Measurements from ENCODE around the gene NR6A1. TPM values are rescaled to one million over a fixed set of nuclear protein-coding genes. Genes with fewer than 3 reads are reported as not detected.

Gene NR6A1
- polyA plus RNA-seq, 1 donor from 2014 or later: 4.3 TPM

DNA sequence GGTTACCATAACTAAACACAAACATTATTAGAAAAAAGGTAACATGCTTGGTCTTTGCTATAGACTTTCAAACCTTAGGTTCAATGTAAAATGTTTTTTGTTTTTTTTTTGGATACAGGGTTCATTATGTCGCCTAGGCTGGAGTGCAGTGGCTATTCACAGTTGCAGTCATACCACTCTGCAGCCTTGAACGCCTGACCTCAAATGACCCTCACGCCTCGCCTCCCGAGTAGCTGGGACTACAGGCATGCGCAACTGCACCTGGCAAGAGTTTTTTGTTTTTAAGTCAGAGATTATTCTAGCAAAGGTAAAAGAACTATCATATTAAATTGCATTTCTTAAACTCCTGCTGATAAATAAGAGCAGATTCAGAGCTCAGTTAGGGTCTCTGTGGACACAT, 208.8 kb downstream of the NR6A1 start:
- Histone ChIP-seq H3K27ac (ENCODE audit: low read length) (no peak overlapping the region), H3K4me2 (ENCODE audit: low read length) (no peak overlapping the region), H3K9me2 (ENCODE audit: insufficient read depth, low read length) (no peaks in the 10 kb centered on the region), H3K27me3 (ENCODE audit: insufficient read depth, low read depth, low read length) (no peaks in the 10 kb centered on the region), H2AFZ (ENCODE audit: low read depth, low read length) (no peak overlapping the region), H3K4me3 (ENCODE audit: low read length) (no peak overlapping the region), H3K79me2 (replicated peaks; ENCODE audit: insufficient read depth, low read length) (no peaks in the 10 kb centered on the region), H4K20me1 (ENCODE audit: insufficient read depth) (no peaks in the 10 kb centered on the region), H3K9me3 (ENCODE audit: low read length) (no peaks in the 10 kb centered on the region), H3F3A (ENCODE audit: insufficient read depth, low read length, poor library complexity, severe bottlenecking) (no peaks in the 10 kb centered on the region), H3K36me3 (ENCODE audit: insufficient read depth, low read length) (no peaks in the 10 kb centered on the region), H3K9ac (ENCODE audit: low read length) (no peak overlapping the region)
- TF ChIP-seq RAD21 (conservative IDR thresholded peaks at IDR 0.05) (no peak), MXI1 (conservative IDR thresholded peaks at IDR 0.05; ENCODE audit: poor library complexity, severe bottlenecking) (no peak), TAF1 (IDR thresholded peaks at IDR 0.05; ENCODE audit: low read depth) (no peak), EP300 (conservative IDR thresholded peaks at IDR 0.05; ENCODE audit: poor library complexity, severe bottlenecking) (no peak), EZH2 (IDR thresholded peaks at IDR 0.05; ENCODE audit: borderline replicate concordance, insufficient read depth, low read length, poor library complexity, severe bottlenecking) (no peak), POLR2AphosphoS5 (IDR thresholded peaks at IDR 0.05) (no peak), SMC3 (conservative IDR thresholded peaks at IDR 0.05; ENCODE audit: poor library complexity) (no peak)
- TF ChIP-seq, protein P1, sequence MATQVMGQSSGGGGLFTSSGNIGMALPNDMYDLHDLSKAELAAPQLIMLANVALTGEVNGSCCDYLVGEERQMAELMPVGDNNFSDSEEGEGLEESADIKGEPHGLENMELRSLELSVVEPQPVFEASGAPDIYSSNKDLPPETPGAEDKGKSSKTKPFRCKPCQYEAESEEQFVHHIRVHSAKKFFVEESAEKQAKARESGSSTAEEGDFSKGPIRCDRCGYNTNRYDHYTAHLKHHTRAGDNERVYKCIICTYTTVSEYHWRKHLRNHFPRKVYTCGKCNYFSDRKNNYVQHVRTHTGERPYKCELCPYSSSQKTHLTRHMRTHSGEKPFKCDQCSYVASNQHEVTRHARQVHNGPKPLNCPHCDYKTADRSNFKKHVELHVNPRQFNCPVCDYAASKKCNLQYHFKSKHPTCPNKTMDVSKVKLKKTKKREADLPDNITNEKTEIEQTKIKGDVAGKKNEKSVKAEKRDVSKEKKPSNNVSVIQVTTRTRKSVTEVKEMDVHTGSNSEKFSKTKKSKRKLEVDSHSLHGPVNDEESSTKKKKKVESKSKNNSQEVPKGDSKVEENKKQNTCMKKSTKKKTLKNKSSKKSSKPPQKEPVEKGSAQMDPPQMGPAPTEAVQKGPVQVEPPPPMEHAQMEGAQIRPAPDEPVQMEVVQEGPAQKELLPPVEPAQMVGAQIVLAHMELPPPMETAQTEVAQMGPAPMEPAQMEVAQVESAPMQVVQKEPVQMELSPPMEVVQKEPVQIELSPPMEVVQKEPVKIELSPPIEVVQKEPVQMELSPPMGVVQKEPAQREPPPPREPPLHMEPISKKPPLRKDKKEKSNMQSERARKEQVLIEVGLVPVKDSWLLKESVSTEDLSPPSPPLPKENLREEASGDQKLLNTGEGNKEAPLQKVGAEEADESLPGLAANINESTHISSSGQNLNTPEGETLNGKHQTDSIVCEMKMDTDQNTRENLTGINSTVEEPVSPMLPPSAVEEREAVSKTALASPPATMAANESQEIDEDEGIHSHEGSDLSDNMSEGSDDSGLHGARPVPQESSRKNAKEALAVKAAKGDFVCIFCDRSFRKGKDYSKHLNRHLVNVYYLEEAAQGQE (IDR thresholded peaks at IDR 0.05; ENCODE audit: borderline replicate concordance): no peak
- TF ChIP-seq, protein P2, sequence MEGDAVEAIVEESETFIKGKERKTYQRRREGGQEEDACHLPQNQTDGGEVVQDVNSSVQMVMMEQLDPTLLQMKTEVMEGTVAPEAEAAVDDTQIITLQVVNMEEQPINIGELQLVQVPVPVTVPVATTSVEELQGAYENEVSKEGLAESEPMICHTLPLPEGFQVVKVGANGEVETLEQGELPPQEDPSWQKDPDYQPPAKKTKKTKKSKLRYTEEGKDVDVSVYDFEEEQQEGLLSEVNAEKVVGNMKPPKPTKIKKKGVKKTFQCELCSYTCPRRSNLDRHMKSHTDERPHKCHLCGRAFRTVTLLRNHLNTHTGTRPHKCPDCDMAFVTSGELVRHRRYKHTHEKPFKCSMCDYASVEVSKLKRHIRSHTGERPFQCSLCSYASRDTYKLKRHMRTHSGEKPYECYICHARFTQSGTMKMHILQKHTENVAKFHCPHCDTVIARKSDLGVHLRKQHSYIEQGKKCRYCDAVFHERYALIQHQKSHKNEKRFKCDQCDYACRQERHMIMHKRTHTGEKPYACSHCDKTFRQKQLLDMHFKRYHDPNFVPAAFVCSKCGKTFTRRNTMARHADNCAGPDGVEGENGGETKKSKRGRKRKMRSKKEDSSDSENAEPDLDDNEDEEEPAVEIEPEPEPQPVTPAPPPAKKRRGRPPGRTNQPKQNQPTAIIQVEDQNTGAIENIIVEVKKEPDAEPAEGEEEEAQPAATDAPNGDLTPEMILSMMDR (IDR thresholded peaks at IDR 0.05; ENCODE audit: poor library complexity, severe bottlenecking): no peak

DNA sequence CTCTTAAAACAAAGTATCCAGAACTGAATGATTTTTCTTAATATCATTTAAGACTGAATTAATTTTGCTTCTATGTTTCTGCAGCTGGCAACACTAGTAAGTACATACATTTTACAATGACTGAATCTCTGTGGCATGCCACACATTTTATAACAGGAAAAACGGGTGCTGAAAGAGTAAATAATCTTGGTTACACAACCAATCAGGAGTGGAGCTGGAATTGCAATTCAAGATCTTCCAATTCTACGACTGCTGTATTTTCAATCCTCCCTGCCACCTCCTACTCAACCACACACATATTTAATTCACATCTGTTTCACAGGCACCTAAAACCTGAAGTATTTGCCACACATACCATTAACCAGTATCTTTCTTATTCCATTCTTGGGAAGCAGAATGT, 211.2 kb downstream of the NR6A1 start:
- no peak overlapping the region for H3K9ac ChIP-seq (ENCODE audit: low read length)
- no peaks in the 10 kb centered on the region for H3K79me2 ChIP-seq (replicated peaks; ENCODE audit: insufficient read depth, low read length)
- no peak overlapping the region for H3K4me3 ChIP-seq (ENCODE audit: low read length)
- H3K27me3 ChIP-seq (ENCODE audit: insufficient read depth, low read depth, low read length): no peaks in the 10 kb centered on the region
- no peak overlapping the region for H2AFZ ChIP-seq (ENCODE audit: low read depth, low read length)
- no peak for TF ChIP-seq TAF1 (IDR thresholded peaks at IDR 0.05; ENCODE audit: low read depth)
- TF ChIP-seq, protein P1 (IDR thresholded peaks at IDR 0.05; ENCODE audit: borderline replicate concordance): no peak
- no peaks in the 10 kb centered on the region for H3K9me3 ChIP-seq (ENCODE audit: low read length)
- H3K36me3 ChIP-seq (ENCODE audit: insufficient read depth, low read length): no peaks in the 10 kb centered on the region
- no peak overlapping the region for H3K4me2 ChIP-seq (ENCODE audit: low read length)
- H4K20me1 ChIP-seq (ENCODE audit: insufficient read depth): no peaks in the 10 kb centered on the region
- H3K9me2 ChIP-seq (ENCODE audit: insufficient read depth, low read length): no peaks in the 10 kb centered on the region
- H3K27ac ChIP-seq (ENCODE audit: low read length): no peak overlapping the region
- no peaks in the 10 kb centered on the region for H3F3A ChIP-seq (ENCODE audit: insufficient read depth, low read length, poor library complexity, severe bottlenecking)
